DND-41 (cell line): ENCODE measurements around the gene VAV2.
"Not testable (repeated sequence)": the region's sequence is repeated elsewhere in the genome, so short reads cannot be mapped to it uniquely, and the experiment has no call there.

Experiments
- ATAC-seq: fragments of 200-7000 bp; cut with Tn5 transposase; 3 replicates; pipeline ENCODE4 v1.9.1; 2021; ENCODE audit warnings: low read depth; ENCODE audit not compliant: insufficient read depth
- DNase-seq: peaks from one replicate; pipeline ENCODE4 v3.0.0-alpha.2; 2020
- H2AFZ ChIP-seq: 2 replicates; pipeline ENCODE4 v1.6.0; 2012; ENCODE audit warnings: low read depth, low read length
- H3K27ac ChIP-seq: 2 replicates; pipeline ENCODE4 v1.5.1; 2012; ENCODE audit warnings: low read length, inconsistent platforms
- H3K27me3 ChIP-seq: fragments of 200-600 bp; sonication (generic); 2 replicates; pipeline ENCODE4 v1.6.0; 2012; ENCODE audit warnings: low read length, mild to moderate bottlenecking, inconsistent platforms; ENCODE audit not compliant: insufficient read depth, poor library complexity
- H3K36me3 ChIP-seq: 2 replicates; pipeline ENCODE4 v1.5.1; 2012; ENCODE audit warnings: low read length, inconsistent platforms; ENCODE audit not compliant: insufficient read depth
- H3K4me1 ChIP-seq: 2 replicates; pipeline ENCODE4 v1.5.1; 2012; ENCODE audit warnings: mild to moderate bottlenecking, low read length; ENCODE audit not compliant: insufficient read depth
- H3K4me2 ChIP-seq: 2 replicates; pipeline ENCODE4 v1.6.0; 2012; ENCODE audit warnings: mild to moderate bottlenecking, moderate library complexity, low read length, inconsistent platforms; ENCODE audit not compliant: insufficient read depth
- H3K4me3 ChIP-seq, 2 experiments: fragments of 200-600 bp in 1 of 2; shearing (Covaris generic) in 1 of 2; 2 replicates each; pipeline ENCODE4 v1.5.1; 2012 to 2016; ENCODE audit warnings: inconsistent platforms in 2 of 2, low read length in 2 of 2, mild to moderate bottlenecking in 2 of 2, low read depth in 1 of 2, moderate library complexity in 1 of 2
- H3K79me2 ChIP-seq: 2 replicates; pipeline ENCODE4 v1.6.0; 2012; ENCODE audit warnings: low read length, inconsistent platforms; ENCODE audit not compliant: insufficient read depth
- H3K9ac ChIP-seq: 2 replicates; pipeline ENCODE4 v1.6.0; 2012; ENCODE audit warnings: low read depth, mild to moderate bottlenecking, inconsistent platforms, low read length, moderate library complexity
- H3K9me3 ChIP-seq: 2 replicates; pipeline ENCODE4 v1.5.1; 2012; ENCODE audit warnings: low read length, moderate library complexity, mild to moderate bottlenecking, inconsistent platforms; ENCODE audit not compliant: insufficient read depth, severe bottlenecking
- H4K20me1 ChIP-seq: 2 replicates; pipeline ENCODE4 v1.6.0; 2012; ENCODE audit warnings: low read length; ENCODE audit not compliant: insufficient read depth
- EZH2 ChIP-seq: IDR thresholded peaks from 3 replicates; pipeline ENCODE4 v1.6.1; 2012; ENCODE audit warnings: borderline replicate concordance, low read depth, mild to moderate bottlenecking, moderate library complexity, low read length, inconsistent platforms; ENCODE audit not compliant: severe bottlenecking
- TF ChIP-seq, protein P1 (sequence below): IDR thresholded peaks from 2 replicates; pipeline ENCODE4 v1.5.1; 2012; ENCODE audit warnings: borderline replicate concordance, low read length, moderate library complexity, mild to moderate bottlenecking; ENCODE audit not compliant: poor library complexity, severe bottlenecking; ENCODE audit errors: extremely low read depth

Gene VAV2

DNA sequence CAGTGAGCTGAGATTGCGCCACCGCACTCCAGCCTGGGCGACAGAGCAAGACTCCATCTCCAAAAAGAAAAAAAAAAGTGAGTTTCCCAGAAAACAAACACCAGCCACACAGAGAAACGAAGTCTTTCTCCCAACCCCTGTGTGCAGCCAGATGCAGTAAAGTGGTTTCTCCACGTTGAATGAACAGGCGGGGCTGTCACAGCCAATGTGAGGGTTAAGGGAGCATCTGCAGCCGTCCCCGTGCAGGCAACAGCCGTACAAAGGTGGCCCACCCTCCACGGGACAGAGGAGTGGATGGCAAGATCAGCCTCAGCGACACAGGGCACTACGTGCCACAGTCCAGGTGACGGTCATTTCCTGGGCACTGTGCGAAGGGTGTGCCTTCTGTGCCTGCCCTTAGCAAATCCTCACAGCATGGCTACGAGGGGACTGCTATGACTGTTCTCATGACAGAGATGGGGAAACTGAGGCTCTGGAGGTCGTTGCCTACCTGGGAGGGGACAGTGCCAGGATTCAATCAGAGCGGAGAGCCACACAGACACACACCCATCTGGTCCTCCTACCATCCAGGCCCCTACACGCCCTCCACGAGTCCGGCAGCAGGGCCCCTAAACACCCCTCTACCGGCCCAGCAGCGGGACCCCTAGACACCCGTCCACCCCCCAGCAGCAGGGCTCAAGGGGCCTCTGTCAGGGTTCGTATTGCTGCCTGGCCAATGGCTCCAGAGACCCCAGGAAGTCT lies 2.3 kb downstream of the VAV2 start:
- DNase-seq (no peak), ATAC-seq (no peak)
- Histone ChIP-seq H3K36me3 (no peaks in the 10 kb centered on the region), H2AFZ (no peak overlapping the region), H3K4me2 (no peak overlapping the region), H3K9me3 (no peaks in the 10 kb centered on the region), H3K9ac (no peak overlapping the region), H3K79me2 (no peaks in the 10 kb centered on the region), H3K27me3 (no peaks in the 10 kb centered on the region), H3K4me3 (no peak overlapping the region), H3K4me1 (no peaks in the 10 kb centered on the region), H4K20me1 (no peaks in the 10 kb centered on the region), H3K27ac (no peak overlapping the region)
- TF ChIP-seq, protein P1, sequence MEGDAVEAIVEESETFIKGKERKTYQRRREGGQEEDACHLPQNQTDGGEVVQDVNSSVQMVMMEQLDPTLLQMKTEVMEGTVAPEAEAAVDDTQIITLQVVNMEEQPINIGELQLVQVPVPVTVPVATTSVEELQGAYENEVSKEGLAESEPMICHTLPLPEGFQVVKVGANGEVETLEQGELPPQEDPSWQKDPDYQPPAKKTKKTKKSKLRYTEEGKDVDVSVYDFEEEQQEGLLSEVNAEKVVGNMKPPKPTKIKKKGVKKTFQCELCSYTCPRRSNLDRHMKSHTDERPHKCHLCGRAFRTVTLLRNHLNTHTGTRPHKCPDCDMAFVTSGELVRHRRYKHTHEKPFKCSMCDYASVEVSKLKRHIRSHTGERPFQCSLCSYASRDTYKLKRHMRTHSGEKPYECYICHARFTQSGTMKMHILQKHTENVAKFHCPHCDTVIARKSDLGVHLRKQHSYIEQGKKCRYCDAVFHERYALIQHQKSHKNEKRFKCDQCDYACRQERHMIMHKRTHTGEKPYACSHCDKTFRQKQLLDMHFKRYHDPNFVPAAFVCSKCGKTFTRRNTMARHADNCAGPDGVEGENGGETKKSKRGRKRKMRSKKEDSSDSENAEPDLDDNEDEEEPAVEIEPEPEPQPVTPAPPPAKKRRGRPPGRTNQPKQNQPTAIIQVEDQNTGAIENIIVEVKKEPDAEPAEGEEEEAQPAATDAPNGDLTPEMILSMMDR: no peak
- no peak for TF ChIP-seq EZH2

GRCh38 chr9:133988771-133989170 lies 3.4 kb downstream of the VAV2 start:
- H3K4me1 ChIP-seq, H2AFZ ChIP-seq, H3K9me3 ChIP-seq, H3K9ac ChIP-seq, H3K27me3 ChIP-seq, H3K4me3 ChIP-seq, H3K36me3 ChIP-seq, ATAC-seq, H3K27ac ChIP-seq, H4K20me1 ChIP-seq, H3K79me2 ChIP-seq, H3K4me2 ChIP-seq, DNase-seq: not testable (repeated sequence)

- Histone ChIP-seq H3K79me2 (no peaks in the 10 kb centered on the region), H3K27me3 (no peaks in the 10 kb centered on the region), H3K9ac (no peak overlapping the region), H3K4me3 (no peak overlapping the region), H3K36me3 (no peaks in the 10 kb centered on the region), H4K20me1 (no peaks in the 10 kb centered on the region), H3K4me1 (no peaks in the 10 kb centered on the region), H3K27ac (no peak overlapping the region), H3K9me3 (no peaks in the 10 kb centered on the region), H3K4me2 (no peak overlapping the region), H2AFZ (no peak overlapping the region)
- TF ChIP-seq, protein P1: no peak
- TF ChIP-seq EZH2: no peak
- DNase-seq (no peak), ATAC-seq (no peak)
Observed at GRCh38 chr9:133987946-133988665, 4.0 kb downstream of the VAV2 start.

- Histone ChIP-seq H3K4me2 (no peak overlapping the region), H3K27me3 (no peaks in the 10 kb centered on the region), H3K36me3 (no peaks in the 10 kb centered on the region), H4K20me1 (no peaks in the 10 kb centered on the region), H3K4me1 (no peaks in the 10 kb centered on the region), H3K9me3 (no peaks in the 10 kb centered on the region), H3K9ac (no peak overlapping the region), H3K27ac (no peak overlapping the region), H3K4me3 (no peak overlapping the region), H2AFZ (no peak overlapping the region), H3K79me2 (no peaks in the 10 kb centered on the region)
- ATAC-seq (no peak), DNase-seq (no peak)
- TF ChIP-seq, protein P1: no peak
- TF ChIP-seq EZH2: no peak
Observed at GRCh38 chr9:133987446-133987788, 4.7 kb downstream of the VAV2 start.
